ENCODE data around the gene ATP11A. TPM values are rescaled to one million over a fixed set of nuclear protein-coding genes. Genes with fewer than 3 reads are reported as not detected.

Gene ATP11A
- total and polyA plus RNA-seq, 9 of the 15 experiments (the other 6 are each of a cell fraction or from before 2014, with no cell fraction given): 0.38 to 34.2 (median 4.2) TPM

GRCh38 chr13:112776971-112777370 lies 87.1 kb downstream of the ATP11A start:
- no peaks in the 10 kb centered on the region; the same call in 1 of the 2 replicates for H3K9me3 ChIP-seq (replicated peaks; ENCODE audit: control insufficient read depth, insufficient read depth, low read depth, low read length)
- no peaks in the 10 kb centered on the region for H3K36me3 ChIP-seq (ENCODE audit: control insufficient read depth, insufficient read depth, low read length)
- DNase-seq (ENCODE audit: extremely low read depth in 1 of 4, low spot score in 3 of 4) (no peak), FAIRE-seq (no peak), ATAC-seq (no peak)
- peaks cover 9% of the 10 kb centered on the region; the same call in 2 of the 3 replicates for H3K79me2 ChIP-seq (ENCODE audit: control insufficient read depth, insufficient read depth, low read length)
- peaks cover 0 to 12% of the 10 kb centered on the region in 2 experiments; a peak in 2 of 5 replicates for H3K4me1 ChIP-seq (replicated peaks in 1 of 2; ENCODE audit: control insufficient read depth in 2 of 2, insufficient read depth in 2 of 2, low read length in 2 of 2)
- no peaks in the 10 kb centered on the region for H3K9me1 ChIP-seq (ENCODE audit: control insufficient read depth, insufficient read depth, low read length)
- H3K4me2 ChIP-seq (ENCODE audit: insufficient read depth, low read length): no peak overlapping the region
- no TSS peak for BruUV-seq (replicated peaks)
- no peaks in the 10 kb centered on the region for H4K20me1 ChIP-seq (replicated peaks; ENCODE audit: control insufficient read depth, insufficient read depth, low read length)
- H3K4me3 ChIP-seq: no peak overlapping the region
- ChIA-PET POLR2A (no interaction called here), CTCF (ENCODE audit: low intra/inter-chr PET ratio) (no interaction called here)
- H3K9ac ChIP-seq (ENCODE audit: insufficient read depth in 1 of 2, low read depth in 2 of 2, low read length in 2 of 2): no peak overlapping the region
- H2AFZ ChIP-seq (ENCODE audit: low read depth, low read length): no peak overlapping the region
- in situ Hi-C loops (cut with MboI) (no loop called here), intact Hi-C loops (cut with micrococcal nuclease) (no loop called here)
- no peak for TF ChIP-seq NCOA1 (IDR thresholded peaks at IDR 0.05; ENCODE audit: low read depth)
- no peak for TF ChIP-seq ZNF121 (CRISPR knock-in tag; conservative IDR thresholded peaks at IDR 0.05)
- TF ChIP-seq ZNF764 (CRISPR knock-in tag; IDR thresholded peaks at IDR 0.05; ENCODE audit: low read depth): no peak
- TF ChIP-seq BRCA1 (IDR thresholded peaks at IDR 0.05): no peak
- TF ChIP-seq BRCA1 (CRISPR knock-in tag; IDR thresholded peaks at IDR 0.05): no peak
- TF ChIP-seq CGGBP1 (CRISPR knock-in tag; IDR thresholded peaks at IDR 0.05): no peak
- TF ChIP-seq GABPA (tag; conservative IDR thresholded peaks at IDR 0.05; ENCODE audit: low read depth): no peak
- H3K27me3 ChIP-seq (ENCODE audit: control insufficient read depth in 2 of 2, insufficient read depth in 2 of 2, low read length in 2 of 2): no peaks in the 10 kb centered on the region
- no peak overlapping the region for H3K27ac ChIP-seq (ENCODE audit: extremely low read depth, low read depth, low read length)
- WGBS (ENCODE audit: insufficient coverage, low coverage, missing lambda C conversion rate): 92% methylated on average over 9 of the region's 11 CpGs
